ENCODE results near the gene DUT. TPM values are rescaled to one million over a fixed set of nuclear protein-coding genes. Genes with fewer than 3 reads are reported as not detected.

Gene DUT
- total RNA-seq, 1 donor from 2014 or later: 79.0 TPM

GRCh38 chr15:48360841-48361240 lies 29.6 kb downstream of the DUT start:
- ATAC-seq (ENCODE audit: poor library complexity) (no peak), DNase-seq (no peak)
- intact Hi-C loops (cut with DNase I): loop anchor here (5.0 to 10.0 kb wide), 2 partner anchors 284 to 441 kb away; partner anchors contain the start of gene FBN1

DNA sequence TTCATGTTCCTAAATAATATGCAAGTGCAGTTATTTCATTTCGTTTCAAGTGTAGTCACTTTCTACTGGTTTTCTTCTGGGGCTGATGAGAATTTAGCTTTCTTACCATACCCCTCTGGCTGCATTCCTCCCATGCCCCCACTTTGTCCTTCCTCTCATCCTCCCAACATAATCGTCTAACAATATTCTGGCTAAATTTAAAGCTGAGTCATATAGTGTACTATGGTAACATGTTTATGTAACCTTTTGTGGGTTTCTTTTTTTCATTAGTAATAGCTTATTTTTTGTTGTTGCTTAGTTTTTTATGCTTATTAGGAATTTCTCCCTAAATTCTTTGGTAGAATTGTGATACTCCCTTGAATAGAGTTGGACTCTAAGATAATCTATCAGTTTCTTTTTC lies 30.5 kb downstream of the DUT start:
- ATAC-seq (ENCODE audit: poor library complexity) (no peak), DNase-seq (no peak)
- intact Hi-C loops (cut with DNase I): loop anchor here (5.0 to 10.0 kb wide), 2 partner anchors 283 to 441 kb away; partner anchors contain the start of gene FBN1

DNA sequence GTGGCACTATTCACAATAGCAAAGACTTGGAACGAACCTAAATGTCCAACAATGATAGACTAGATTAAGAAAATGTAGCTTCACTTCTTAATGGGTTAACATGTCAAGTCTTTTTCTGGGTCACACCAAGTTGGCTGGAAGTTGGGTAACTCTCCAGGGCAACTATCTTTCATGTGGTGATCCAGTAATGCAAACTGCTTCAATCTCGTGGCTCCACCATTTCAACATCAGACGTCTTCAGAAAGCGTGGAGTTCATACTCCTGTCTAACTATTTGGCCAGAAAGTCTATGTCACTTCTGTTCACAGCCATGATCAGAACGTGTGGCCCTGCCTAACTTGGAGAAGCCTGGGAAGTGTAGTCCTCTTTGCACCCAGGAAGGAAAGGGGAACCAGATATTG lies 32.2 kb downstream of the DUT start:
- ATAC-seq (ENCODE audit: poor library complexity) (no peak), DNase-seq (no peak)
- intact Hi-C loops (cut with DNase I): loop anchor here (5.0 to 10.0 kb wide), 2 partner anchors 281 to 439 kb away; partner anchors contain the start of gene FBN1

DNA sequence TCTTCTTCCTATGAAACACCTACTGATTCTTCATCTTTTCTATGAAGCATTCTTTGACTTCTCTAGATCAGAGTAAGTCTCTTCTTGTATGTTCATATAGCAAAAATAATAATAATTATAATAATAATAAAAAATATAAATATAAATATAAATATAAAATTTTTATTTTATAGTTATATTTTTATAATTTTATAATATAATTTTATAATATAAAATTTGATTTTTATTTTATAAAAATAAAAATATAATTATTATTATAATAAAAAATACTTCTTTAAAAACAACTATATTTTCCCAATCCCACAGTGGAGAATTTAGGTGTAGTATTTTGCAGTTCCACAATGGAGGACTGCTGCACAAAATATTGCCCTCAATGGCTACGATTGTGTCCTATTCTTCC lies 34.3 kb downstream of the DUT start:
- ATAC-seq (ENCODE audit: poor library complexity): no peak
- DNase-seq: no peak
- intact Hi-C loops (cut with DNase I): loop anchor here (10.0 kb wide), 1 partner anchor 279 kb away; the partner anchor contains the start of gene FBN1

- DNase-seq: no peak
- ATAC-seq (ENCODE audit: poor library complexity): peak; percentile 82
- intact Hi-C loops (cut with DNase I): loop anchor here (10.0 kb wide), 1 partner anchor 278 kb away; the partner anchor contains the start of gene FBN1
Observed at GRCh38 chr15:48366584-48367312, 35.5 kb downstream of the DUT start.

- no peak for DNase-seq
- peak; percentile 62 for ATAC-seq (ENCODE audit: poor library complexity)
- intact Hi-C loops (cut with DNase I): loop anchor here (10.0 kb wide), 1 partner anchor 277 kb away; the partner anchor contains the start of gene FBN1
Observed at GRCh38 chr15:48367483-48367882, 36.3 kb downstream of the DUT start.

DNA sequence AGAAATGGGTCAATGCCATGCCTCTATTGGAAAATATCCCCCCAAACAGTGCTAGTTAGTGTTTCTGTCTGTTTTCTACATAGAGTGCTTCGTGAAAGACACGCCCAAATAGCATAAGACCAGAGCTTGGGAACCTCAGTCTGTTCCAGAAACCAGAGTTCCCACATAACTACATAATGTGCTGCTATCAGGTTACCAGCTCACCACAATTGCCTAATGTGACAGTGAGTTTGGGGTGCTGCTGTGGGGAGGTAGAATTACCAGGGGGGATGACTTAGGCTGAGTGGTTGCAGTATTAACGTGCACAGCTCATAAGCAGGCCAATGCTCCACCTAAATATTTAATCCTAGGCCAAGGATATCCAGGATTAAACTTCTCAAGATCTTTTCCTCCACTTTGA lies 39.2 kb downstream of the DUT start:
- DNase-seq (no peak), ATAC-seq (ENCODE audit: poor library complexity) (no peak)
- intact Hi-C loops (cut with DNase I): no loop called here

- intact Hi-C loops (cut with DNase I): no loop called here
- DNase-seq (no peak), ATAC-seq (ENCODE audit: poor library complexity) (no peak)
Observed at GRCh38 chr15:48371550-48371949, 40.3 kb downstream of the DUT start.

GRCh38 chr15:48371961-48372360 lies 40.7 kb downstream of the DUT start:
- no peak for DNase-seq
- intact Hi-C loops (cut with DNase I): no loop called here
- no peak for ATAC-seq (ENCODE audit: poor library complexity)

GRCh38 chr15:48373821-48374451 lies 42.7 kb downstream of the DUT start:
- intact Hi-C loops (cut with DNase I): no loop called here
- ATAC-seq (ENCODE audit: poor library complexity) (peak; percentile 64), DNase-seq (peak; percentile 44)

DNA sequence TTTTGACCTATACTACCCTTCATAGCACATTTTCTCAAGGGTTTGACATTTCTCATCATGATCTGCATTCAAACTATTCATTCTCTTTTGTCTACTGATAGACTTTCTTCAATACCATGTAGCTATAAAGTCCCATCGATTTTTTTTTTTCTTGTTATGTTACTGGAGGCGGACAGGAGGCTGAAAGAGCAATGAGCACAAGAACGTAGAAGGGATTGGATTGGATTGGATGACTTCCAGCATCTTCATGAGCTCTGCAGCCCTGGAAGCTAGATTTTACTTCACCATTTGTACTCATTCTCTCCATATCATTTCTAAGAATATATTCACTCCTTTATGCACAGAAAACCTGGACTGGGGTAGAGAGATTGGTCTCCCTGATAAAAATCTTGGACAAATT lies 43.2 kb downstream of the DUT start:
- intact Hi-C loops (cut with DNase I): no loop called here
- no peak for ATAC-seq (ENCODE audit: poor library complexity)
- DNase-seq: no peak

DNA sequence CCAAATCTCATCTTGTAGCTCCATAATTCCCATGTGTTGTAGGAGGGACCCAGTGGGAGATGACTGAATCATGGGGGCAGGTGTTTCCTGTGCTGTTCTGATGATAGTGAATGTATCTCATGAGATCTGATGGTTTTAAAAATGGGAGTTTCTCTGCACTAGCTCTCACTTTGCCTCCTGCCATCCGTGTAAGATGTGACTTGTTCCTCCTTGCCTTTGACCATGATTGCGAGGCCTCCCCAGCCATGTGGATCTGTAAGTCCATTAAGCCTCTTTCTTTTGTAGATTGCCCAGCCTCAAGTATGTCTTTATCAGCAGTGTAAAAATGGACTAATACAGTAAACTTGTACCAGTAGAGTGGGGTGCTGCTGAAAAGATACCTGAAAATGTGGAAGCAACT lies 44.5 kb downstream of the DUT start:
- no peak for DNase-seq
- intact Hi-C loops (cut with DNase I): no loop called here
- no peak for ATAC-seq (ENCODE audit: poor library complexity)

DNA sequence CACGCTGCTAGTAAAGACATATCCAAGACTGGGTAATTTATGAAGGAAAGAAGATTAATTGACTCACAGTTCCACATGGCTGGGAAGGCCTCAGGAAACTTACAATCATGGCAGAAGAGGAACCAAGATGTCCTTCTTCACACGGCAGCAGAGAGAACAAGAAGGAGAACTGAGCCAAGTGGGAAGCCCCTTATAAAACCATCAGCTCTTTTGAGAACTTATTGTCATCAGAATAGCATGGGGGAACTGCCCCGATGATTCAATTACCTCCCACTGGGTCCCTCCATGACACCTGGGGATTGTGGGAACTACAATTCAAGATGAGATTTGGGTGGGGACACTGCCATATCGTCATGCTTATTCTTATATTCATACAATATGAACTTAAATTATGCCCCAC lies 49.0 kb downstream of the DUT start:
- no peak for ATAC-seq (ENCODE audit: poor library complexity)
- intact Hi-C loops (cut with DNase I): no loop called here
- DNase-seq: no peak

DNA sequence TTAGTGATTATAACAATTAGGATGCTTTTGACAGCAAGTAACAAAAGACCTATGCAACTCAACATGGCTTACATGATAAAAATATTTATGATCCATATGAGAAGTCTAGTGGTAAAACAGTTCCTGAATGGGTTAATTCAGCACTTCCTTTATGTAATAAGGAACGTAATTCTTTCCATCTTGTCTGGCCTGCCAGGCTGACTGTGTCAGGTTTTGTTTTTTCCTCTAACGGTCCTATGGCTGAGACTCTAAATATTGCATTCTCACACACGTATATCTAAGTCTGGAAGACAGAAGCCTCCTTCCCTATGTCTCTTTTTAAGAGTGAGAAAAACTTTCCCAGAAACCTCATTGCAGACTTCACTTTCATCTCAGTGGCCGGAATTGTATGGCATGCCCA lies 50.6 kb downstream of the DUT start:
- intact Hi-C loops (cut with DNase I): no loop called here
- ATAC-seq (ENCODE audit: poor library complexity) (no peak), DNase-seq (no peak)

DNA sequence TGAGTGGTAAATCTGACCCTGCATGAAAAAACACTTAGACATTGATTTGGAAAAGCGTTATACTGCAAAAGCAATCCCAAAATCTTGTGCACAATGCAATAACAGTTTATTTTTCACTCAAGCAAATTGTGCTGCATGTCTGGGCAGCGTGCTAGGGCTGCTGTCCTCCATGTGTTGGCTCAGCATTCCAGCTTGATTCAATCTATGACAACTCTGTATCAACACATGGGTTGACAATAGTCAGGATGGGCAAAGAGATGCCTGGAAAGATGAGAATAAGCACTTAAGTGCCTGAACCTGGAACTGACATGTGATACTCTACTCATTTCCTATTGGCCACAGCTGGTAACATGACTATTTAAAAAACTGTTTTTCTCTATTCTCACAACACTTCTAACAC lies 51.8 kb downstream of the DUT start:
- DNase-seq (no peak), ATAC-seq (ENCODE audit: poor library complexity) (no peak)
- intact Hi-C loops (cut with DNase I): no loop called here

DNA sequence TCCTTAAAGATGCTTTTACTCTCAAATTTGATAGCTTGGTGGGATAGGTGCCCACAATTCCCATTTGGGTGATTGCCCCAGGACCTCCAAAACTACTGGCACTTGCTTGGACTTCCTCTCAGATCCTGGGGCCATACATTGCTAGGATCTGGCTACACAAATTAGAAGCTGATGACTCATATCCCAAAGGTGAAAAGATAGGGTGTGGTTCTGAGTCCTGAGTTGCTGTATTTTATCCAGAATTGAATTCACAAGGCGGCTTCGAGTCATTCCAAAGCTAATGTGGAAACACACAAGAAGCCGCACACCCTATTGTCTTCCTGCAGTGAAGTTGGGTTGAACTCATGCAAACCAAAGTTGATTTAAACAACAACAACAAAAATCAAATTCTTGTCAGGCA lies 53.4 kb downstream of the DUT start:
- intact Hi-C loops (cut with DNase I): no loop called here
- no peak for ATAC-seq (ENCODE audit: poor library complexity)
- no peak for DNase-seq

DNA sequence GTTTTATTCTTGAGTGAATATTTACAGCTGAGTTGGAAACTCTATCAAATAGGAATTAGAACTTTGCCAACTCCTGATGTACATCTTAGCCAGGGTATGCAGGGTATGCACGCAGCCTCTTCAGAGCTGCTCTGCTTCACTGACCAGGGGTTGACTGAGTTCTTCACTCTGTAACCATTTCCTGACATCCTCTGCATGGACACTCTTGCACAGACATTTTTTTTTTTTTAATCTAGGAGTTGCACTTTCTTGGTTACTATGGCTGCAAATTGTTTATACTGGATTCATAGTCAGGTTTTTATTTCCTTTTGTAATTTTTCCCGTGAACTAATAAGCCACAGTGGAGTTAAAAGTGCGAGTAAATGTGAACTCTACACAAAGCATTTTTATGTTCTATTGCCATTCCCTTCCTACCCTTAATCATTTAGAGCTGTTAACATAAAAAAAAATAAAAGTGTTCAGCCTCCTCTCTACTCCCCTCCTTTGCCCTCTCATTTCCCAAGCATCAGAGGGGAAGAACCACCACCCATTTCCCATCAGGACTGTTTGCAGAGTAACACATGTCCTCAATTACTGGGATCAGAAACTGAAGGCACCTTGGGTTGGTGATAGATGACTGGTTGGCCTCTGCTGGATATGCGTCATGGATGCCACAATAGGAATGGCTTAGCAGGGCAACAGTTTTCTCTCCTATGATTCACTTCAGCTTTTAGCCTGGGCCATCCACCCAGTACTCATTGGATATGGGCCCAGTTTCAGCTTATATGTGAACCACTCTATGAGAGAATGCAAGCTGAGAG lies 54.0 kb downstream of the DUT start:
- no peak for ATAC-seq (ENCODE audit: poor library complexity)
- intact Hi-C loops (cut with DNase I): no loop called here
- no peak for DNase-seq

DNA sequence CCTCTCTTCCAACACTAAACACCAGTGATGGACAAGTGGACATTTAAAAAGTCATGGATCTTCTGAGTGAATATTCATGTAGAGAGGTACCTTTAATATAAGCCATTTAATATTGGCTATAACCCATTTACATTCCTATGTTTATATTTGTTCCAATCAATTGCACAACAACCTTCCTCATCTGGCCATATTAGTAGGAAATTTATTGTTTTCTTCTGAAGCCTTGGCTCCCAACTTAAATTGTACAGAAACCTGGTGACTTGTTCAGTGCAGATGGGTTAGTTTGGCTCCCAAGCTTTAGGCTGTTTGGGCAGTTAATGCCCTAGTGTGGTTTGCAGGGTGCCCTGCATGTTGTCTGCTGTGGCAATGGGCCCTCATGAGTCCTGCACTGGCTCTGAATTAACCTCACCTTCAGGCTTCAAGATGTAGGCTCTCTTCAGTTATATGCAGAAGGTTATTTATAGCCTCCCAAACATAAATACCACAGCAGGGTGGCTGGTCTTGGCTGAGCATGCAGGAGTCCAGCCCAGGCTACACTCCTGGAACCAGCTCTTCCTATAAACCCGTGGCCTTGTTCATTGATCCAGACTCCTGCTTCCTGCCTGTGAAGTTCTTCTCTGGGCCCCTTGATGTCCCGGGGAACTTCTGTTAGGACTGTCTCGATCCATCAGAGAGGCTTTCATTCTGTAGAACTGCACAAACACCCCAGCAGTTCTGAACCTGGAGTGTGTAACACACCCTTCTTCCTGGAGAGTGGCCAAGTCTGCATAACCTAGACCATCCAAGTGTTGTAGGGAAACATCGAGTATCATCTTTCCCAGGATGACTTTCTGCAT lies 57.0 kb downstream of the DUT start:
- ATAC-seq (ENCODE audit: poor library complexity) (peak; percentile 63), DNase-seq (no peak)
- intact Hi-C loops (cut with DNase I): no loop called here

GRCh38 chr15:48388910-48389309 lies 57.7 kb downstream of the DUT start:
- DNase-seq: no peak
- ATAC-seq (ENCODE audit: poor library complexity): no peak

More at GRCh38 chr15:48388910-48389309, 57.7 kb downstream of the DUT start:
- intact Hi-C loops (cut with DNase I): no loop called here
